GM13977 (cell line): ENCODE results near the gene ACER3.
"Not testable (repeated sequence)": the region's sequence is repeated elsewhere in the genome, so short reads cannot be mapped to it uniquely, and the experiment has no call there.

Experiments
- DNase-seq: peaks from one replicate; pipeline ENCODE4 v3.0.0; 2012; ENCODE audit warnings: low spot score
- CTCF ChIP-seq: IDR thresholded peaks from 2 replicates; pipeline ENCODE4 v1.5.1; 2012; ENCODE audit warnings: mild to moderate bottlenecking, control low read depth; ENCODE audit not compliant: insufficient read depth; ENCODE audit errors: extremely low read depth, missing control alignments
- in situ Hi-C: fragments of 300-500 bp; cut with MboI; formaldehyde crosslinking; loops from one replicate; pipeline ENCODE4 v1.12.0; 2022; ENCODE audit warnings: low sequenced_read_pairs, low pct_unique_long_range_greater_than_20kb, mixed read lengths, inconsistent platforms; ENCODE audit not compliant: unreplicated experiment

ACER3 gene

DNA sequence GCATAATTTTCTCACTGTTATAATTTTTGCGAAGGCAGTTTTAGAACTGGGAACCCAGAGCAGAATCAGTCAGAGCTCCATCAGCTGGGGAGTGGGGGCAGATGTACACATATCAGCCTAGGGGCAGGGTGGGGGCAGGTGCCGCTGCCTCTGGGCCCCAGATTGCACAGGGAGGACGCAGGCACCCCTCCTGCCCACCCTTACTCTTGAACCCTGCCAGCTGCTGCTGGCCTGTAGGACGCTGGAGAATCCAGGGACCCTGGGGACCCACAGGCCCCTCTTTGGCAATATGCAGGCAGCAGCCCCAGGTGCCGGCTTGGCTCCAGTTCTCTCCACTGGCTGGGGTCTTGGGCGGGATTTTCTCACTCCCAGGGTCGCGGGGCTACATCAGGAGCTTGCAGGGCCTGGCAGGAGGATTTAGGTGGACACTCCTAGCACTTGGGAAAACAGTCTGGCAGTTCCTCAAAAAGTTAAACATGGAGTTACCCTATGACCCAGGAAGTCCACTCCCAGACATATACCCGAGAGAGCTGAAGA, 197.3 kb downstream of the ACER3 start:
- in situ Hi-C loops = no loop called here
- no peak for TF ChIP-seq CTCF
- no peak for DNase-seq

DNA sequence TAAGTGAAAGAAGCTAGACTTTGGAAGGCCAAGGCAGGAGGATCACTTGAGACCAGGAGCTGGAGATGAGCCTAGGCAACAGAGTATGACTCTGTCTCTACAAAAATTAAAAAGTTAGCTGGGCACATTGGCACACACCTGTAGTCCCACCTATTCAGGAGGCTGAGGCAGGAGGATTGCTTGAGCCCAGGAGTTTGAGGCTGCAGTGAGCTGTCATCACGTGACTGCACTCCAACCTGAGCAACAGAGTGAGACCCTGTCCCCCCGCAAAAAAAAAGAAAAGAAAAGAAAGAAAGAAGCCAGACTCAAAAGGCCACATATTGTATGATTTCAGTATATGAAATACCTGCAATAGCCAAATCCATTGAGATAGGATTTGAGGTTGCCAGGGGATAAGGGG, 198.2 kb downstream of the ACER3 start:
- no peak for DNase-seq
- in situ Hi-C loops = no loop called here
- no peak for TF ChIP-seq CTCF

DNA sequence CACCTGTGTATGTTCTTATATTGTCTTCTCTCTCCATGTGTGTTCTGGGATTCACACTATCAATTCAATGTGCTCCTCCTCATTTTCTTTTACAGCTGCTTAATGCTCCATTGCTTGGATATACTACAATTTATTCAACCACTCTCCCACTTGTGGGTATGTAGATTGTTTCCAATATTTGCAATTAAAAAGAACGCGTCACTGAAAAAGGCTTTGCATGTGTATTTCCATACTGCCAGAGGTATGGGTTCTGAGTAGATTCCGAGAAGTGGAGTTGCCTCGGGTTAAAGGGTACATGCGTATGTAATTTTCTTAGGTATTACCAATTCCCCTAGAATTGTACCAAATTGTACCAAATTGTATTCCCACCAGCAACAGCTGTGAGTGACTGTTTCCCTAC, 199.1 kb downstream of the ACER3 start:
- no peak for TF ChIP-seq CTCF
- in situ Hi-C loops = no loop called here
- no peak for DNase-seq

- in situ Hi-C loops = no loop called here
- TF ChIP-seq CTCF = no peak
- DNase-seq = no peak
Measured at GRCh38 chr11:77060234-77060633, 199.5 kb downstream of the ACER3 start.

- DNase-seq, in situ Hi-C loops: not testable (repeated sequence)
Measured at GRCh38 chr11:77061258-77061657, 200.5 kb downstream of the ACER3 start.

- in situ Hi-C loops = no loop called here
- TF ChIP-seq CTCF = no peak
- no peak for DNase-seq
Measured at GRCh38 chr11:77062924-77063323, 202.2 kb downstream of the ACER3 start.

GRCh38 chr11:77063407-77063806, 202.7 kb downstream of the ACER3 start:
- in situ Hi-C loops = no loop called here
- no peak for DNase-seq
- TF ChIP-seq CTCF = no peak
